Spleen (tissue), 7 donors: ENCODE results near the gene FAAH.

Experiments used
- CTCF ChIP-seq, 11 experiments: fragments of 200-600 bp in 7 of 11; fragments of 450-650 bp in 4 of 11; sonication (generic) in 4 of 11; IDR thresholded peaks in 8 of 11; conservative IDR thresholded peaks in 3 of 11; 1 replicate in 7 of 11; 2 replicates in 4 of 11; pipeline versions ENCODE4 v1.4.0 to v1.8.0; 2016 to 2021; ENCODE audit warnings: antibody characterized with exemption in 11 of 11, inconsistent platforms in 4 of 11, mild to moderate bottlenecking in 1 of 11
- POLR2A ChIP-seq, 3 donors: fragments of 450-650 bp; IDR thresholded peaks; one replicate each; pipeline ENCODE4 v1.5.1; 2017; ENCODE audit warnings: antibody characterized with exemption in 3 of 3, mild to moderate bottlenecking in 1 of 3
- POLR2AphosphoS5 ChIP-seq, 3 donors: sonication (generic); formaldehyde crosslinking; IDR thresholded peaks; one replicate each; pipeline ENCODE4 v1.5.1; 2017; ENCODE audit warnings: antibody characterized with exemption in 3 of 3
- donor health status: DM: no; HTN: no; CAD: no; lungs with moderate emphysema.
- donor health status: DM: no; HTN: no; CAD: no.
- donor health status: DM: no; HTN: no; CAD: no.

- TF ChIP-seq CTCF (IDR thresholded peaks at IDR 0.05 in 8 of 11, conservative IDR thresholded peaks at IDR 0.05 in 3 of 11) (no peak), POLR2AphosphoS5 (IDR thresholded peaks at IDR 0.05) (no peak), POLR2A (IDR thresholded peaks at IDR 0.05) (no peak)
Measured at GRCh38 chr1:46399307-46399706, 5.2 kb downstream of the FAAH start.
